GM12873 (cell line): Measurements from ENCODE around the gene FBXO9.

Experiments
- CTCF ChIP-seq: IDR thresholded peaks from 2 replicates; pipeline ENCODE4 v1.5.1; 2012; ENCODE audit warnings: low read depth, mild to moderate bottlenecking, moderate library complexity, low read length, control low read depth; ENCODE audit not compliant: insufficient read depth; ENCODE audit errors: missing control alignments

FBXO9 gene

GRCh38 chr6:53124131-53124800, 59.1 kb downstream of the FBXO9 start:
- TF ChIP-seq CTCF, result no peak

GRCh38 chr6:53125276-53125675, 60.1 kb downstream of the FBXO9 start:
- no peak for TF ChIP-seq CTCF

- TF ChIP-seq CTCF, result no peak
Observed at GRCh38 chr6:53128842-53129241, 63.6 kb downstream of the FBXO9 start.

- TF ChIP-seq CTCF, result no peak
Observed at GRCh38 chr6:53130569-53131290, 65.5 kb downstream of the FBXO9 start.

GRCh38 chr6:53133961-53134360, 68.8 kb downstream of the FBXO9 start:
- TF ChIP-seq CTCF, result no peak

- TF ChIP-seq CTCF, result no peak
Observed at GRCh38 chr6:53134601-53135235, 69.5 kb downstream of the FBXO9 start.

GRCh38 chr6:53136000-53136609, 70.9 kb downstream of the FBXO9 start:
- no peak for TF ChIP-seq CTCF
